ENCODE results near the gene DGKD. TPM values are rescaled to one million over a fixed set of nuclear protein-coding genes. Genes with fewer than 3 reads are reported as not detected.

Gene DGKD
- total RNA-seq, 4 donors from 2014 or later, result 9.1 to 21.9 (median 17.8) TPM

GRCh38 chr2:233435436-233436190 lies 81.3 kb downstream of the DGKD start:
- Histone ChIP-seq H3K27me3 (no peaks in the 10 kb centered on the region), H3K36me3 (peaks cover 0 to 63% of the 10 kb centered on the region in 2 donors), H3K4me1 (peaks cover 0 to 4% (median 0%) of the 10 kb centered on the region in 3 donors), H3K27ac (no peak overlapping the region), H3K4me3 (no peak overlapping the region), H3K9me3 (no peaks in the 10 kb centered on the region)
- TF ChIP-seq POLR2A (IDR thresholded peaks at IDR 0.05) (no peak), POLR2AphosphoS5 (IDR thresholded peaks at IDR 0.05) (no peak), CTCF (IDR thresholded peaks at IDR 0.05) (no peak), EP300 (IDR thresholded peaks at IDR 0.05) (no peak)
- no peak for ATAC-seq
- WGBS, 2 donors (ENCODE audit: low coverage in 1 of 2), result 90 to 94% methylated on average over 5 to 8 of the region's 18 CpGs

GRCh38 chr2:233436191-233436581 lies 81.9 kb downstream of the DGKD start:
- 90% methylated on average over 9 of the region's 15 CpGs; no CpG with 5 or more reads in 1 of the 2 donors for WGBS, 2 donors (ENCODE audit: low coverage in 1 of 2)
- Histone ChIP-seq H3K4me3 (no peak overlapping the region), H3K9me3 (no peaks in the 10 kb centered on the region), H3K27me3 (no peaks in the 10 kb centered on the region), H3K36me3 (peaks cover 0 to 63% of the 10 kb centered on the region in 2 donors), H3K27ac (no peak overlapping the region), H3K4me1 (no peaks in the 10 kb centered on the region)
- TF ChIP-seq POLR2A (IDR thresholded peaks at IDR 0.05) (no peak), EP300 (IDR thresholded peaks at IDR 0.05) (no peak), POLR2AphosphoS5 (IDR thresholded peaks at IDR 0.05) (no peak), CTCF (IDR thresholded peaks at IDR 0.05) (no peak)
- ATAC-seq, result no peak

- no peak overlapping the region for H3K27ac ChIP-seq
- H3K36me3 ChIP-seq, result peaks cover 0 to 69% of the 10 kb centered on the region in 2 donors
- no peak for ATAC-seq
- H3K9me3 ChIP-seq, result no peaks in the 10 kb centered on the region
- no peak overlapping the region for H3K4me3 ChIP-seq
- H3K4me1 ChIP-seq, result no peaks in the 10 kb centered on the region
- TF ChIP-seq POLR2A (IDR thresholded peaks at IDR 0.05) (no peak), CTCF (IDR thresholded peaks at IDR 0.05) (no peak), EP300 (IDR thresholded peaks at IDR 0.05) (no peak), POLR2AphosphoS5 (IDR thresholded peaks at IDR 0.05) (no peak)
- no CpG with 5 or more reads among the region's 17 CpGs for WGBS, 2 donors (ENCODE audit: low coverage in 1 of 2)
- H3K27me3 ChIP-seq, result no peaks in the 10 kb centered on the region
Measured at GRCh38 chr2:233436691-233437438, 82.6 kb downstream of the DGKD start.

GRCh38 chr2:233437439-233437955 lies 83.2 kb downstream of the DGKD start:
- Histone ChIP-seq H3K36me3 (peaks cover 0 to 75% of the 10 kb centered on the region in 2 donors), H3K4me3 (no peak overlapping the region), H3K27me3 (no peaks in the 10 kb centered on the region), H3K9me3 (no peaks in the 10 kb centered on the region), H3K4me1 (no peaks in the 10 kb centered on the region), H3K27ac (no peak overlapping the region)
- ATAC-seq, result no peak
- 100% methylated on average over 2 of the region's 14 CpGs; no CpG with 5 or more reads in 1 of the 2 donors for WGBS, 2 donors (ENCODE audit: low coverage in 1 of 2)
- TF ChIP-seq POLR2A (IDR thresholded peaks at IDR 0.05) (no peak), EP300 (IDR thresholded peaks at IDR 0.05) (no peak), CTCF (IDR thresholded peaks at IDR 0.05) (no peak), POLR2AphosphoS5 (IDR thresholded peaks at IDR 0.05) (no peak)

All from gastroesophageal sphincter (tissue), 4 donors.